GM12873 (cell line): ENCODE data around the gene ARHGAP6.

ENCODE experiments used
- TF ChIP-seq, protein P1 (sequence below): IDR thresholded peaks from 2 replicates; pipeline ENCODE4 v1.5.1; 2012; ENCODE audit warnings: low read depth, mild to moderate bottlenecking, moderate library complexity, low read length, control low read depth; ENCODE audit not compliant: insufficient read depth; ENCODE audit errors: missing control alignments

Gene ARHGAP6

DNA sequence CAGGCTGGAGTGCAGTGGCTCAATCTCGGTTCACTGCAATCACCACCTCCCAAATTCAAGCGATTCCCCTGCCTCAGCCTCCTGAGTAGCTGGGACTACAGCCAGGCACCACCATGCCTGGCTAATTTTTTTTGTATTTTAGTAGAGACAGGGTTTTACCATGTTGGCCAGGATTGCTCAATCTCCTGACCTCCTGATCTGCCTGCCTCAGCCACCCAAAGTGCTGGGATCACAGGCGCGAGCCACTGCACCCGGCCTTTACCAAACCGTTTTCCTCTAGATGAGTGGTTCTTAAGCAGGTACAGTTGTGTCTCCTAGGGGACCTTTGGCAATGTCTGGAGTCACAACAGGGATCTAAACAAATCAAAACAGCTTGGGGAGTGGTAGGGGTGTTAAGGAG is 360.9 kb downstream of the ARHGAP6 start:
- TF ChIP-seq, protein P1, sequence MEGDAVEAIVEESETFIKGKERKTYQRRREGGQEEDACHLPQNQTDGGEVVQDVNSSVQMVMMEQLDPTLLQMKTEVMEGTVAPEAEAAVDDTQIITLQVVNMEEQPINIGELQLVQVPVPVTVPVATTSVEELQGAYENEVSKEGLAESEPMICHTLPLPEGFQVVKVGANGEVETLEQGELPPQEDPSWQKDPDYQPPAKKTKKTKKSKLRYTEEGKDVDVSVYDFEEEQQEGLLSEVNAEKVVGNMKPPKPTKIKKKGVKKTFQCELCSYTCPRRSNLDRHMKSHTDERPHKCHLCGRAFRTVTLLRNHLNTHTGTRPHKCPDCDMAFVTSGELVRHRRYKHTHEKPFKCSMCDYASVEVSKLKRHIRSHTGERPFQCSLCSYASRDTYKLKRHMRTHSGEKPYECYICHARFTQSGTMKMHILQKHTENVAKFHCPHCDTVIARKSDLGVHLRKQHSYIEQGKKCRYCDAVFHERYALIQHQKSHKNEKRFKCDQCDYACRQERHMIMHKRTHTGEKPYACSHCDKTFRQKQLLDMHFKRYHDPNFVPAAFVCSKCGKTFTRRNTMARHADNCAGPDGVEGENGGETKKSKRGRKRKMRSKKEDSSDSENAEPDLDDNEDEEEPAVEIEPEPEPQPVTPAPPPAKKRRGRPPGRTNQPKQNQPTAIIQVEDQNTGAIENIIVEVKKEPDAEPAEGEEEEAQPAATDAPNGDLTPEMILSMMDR, result no peak

DNA sequence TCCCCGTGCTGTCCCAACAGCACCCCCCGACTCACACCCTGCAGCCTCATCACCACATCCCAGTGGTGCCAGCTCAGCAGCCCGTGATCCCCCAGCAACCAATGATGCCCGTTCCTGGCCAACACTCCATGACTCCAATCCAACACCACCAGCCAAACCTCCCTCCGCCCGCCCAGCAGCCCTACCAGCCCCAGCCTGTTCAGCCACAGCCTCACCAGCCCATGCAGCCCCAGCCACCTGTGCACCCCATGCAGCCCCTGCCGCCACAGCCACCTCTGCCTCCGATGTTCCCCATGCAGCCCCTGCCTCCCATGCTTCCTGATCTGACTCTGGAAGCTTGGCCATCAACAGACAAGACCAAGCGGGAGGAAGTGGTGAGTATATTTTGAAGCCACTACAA is 367.1 kb downstream of the ARHGAP6 start:
- TF ChIP-seq, protein P1, result no peak

DNA sequence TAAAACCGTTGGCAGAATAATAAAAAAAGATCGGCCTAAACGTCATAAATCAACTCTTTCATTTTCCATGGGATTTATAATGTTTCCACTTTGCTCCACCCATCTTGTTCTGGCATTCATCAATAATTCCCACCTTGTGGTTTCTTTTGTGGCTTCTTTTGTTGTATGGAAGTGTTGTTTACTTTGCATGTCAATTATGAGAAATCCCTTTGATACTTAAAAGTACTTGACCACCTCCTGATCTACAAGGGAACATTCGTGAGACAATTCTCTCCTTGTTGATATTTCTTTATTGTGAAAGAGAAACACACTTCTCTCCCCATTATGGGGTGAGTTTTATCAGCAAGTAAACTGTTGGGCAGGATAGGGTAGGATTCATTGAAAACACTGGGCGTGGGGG is 369.7 kb downstream of the ARHGAP6 start:
- TF ChIP-seq, protein P1, result no peak

DNA sequence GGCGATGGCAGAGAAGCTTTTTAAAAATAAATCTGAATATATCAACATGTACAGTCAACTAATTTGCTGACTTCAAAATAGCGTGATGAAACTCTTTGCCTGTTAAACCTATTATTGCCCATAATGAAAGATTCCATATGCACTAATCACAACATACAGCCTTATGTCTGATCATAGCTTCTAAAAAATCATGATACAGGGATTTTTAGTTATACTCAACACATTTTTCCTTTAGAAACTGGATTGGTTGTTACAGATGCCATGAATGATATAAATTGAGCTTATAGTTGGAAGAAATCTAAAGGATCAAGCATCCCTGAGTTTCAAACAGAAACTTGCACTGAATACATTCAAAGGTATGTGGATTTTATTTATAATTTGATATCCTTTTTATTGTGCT is 372.6 kb downstream of the ARHGAP6 start, which contains the start of gene AMELX:
Gene AMELX, plus strand, starts transcription at position 301 of the 400 bp plus-strand sequence. CDS start 1,376 bp downstream, outside the sequence.
- TF ChIP-seq, protein P1, result no peak

DNA sequence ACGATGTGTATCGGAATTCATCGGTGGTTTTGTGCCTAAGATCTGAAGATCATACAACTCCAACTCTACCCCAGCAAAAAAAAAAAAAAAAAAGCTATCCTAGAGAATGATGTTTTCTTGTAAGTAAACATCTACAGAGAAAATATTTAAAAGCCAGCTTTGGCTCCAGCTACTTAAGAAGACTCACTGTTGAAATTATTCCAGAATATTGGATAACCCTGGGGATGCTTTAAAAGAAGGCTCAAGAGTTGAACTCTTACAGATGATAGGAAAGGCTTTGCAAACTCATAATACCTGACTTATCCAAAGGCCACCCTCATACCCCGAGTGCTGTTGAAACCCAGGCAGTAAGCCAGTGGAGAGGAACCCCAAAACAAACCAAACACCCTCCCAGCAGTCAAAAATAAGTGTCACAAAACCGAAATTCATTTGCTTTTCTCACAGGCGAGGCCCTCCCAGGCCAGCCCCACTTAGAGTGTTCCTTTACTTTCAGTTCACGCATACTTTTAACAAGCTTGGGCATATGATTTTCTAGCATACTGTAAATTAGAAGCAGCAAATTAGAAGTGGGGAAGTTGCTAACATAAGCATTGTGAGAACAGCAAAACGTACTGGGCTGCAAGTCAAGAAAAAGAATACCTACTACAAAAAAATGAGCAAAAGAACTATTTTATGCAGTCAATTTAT is 375.2 kb downstream of the ARHGAP6 start:
- TF ChIP-seq, protein P1, result no peak

DNA sequence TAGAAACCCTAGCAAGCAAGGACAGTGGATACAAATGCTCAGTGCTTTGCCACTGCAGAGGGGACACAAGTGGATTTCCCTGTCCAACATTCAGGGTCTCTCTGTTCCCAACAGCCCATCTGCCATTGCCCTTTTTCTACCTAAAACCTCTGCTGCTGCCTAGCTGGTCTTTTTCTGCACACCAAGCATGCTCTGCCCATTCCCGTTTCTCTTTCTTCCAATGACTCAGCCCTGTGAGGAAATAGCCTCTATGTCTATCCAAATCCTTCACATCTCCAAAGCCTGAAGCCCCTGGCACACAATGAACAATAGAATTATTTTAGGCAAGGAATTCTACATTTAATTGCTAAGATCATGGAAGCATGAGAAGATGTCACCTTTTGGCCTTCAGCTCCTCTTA is 378.2 kb downstream of the ARHGAP6 start:
- TF ChIP-seq, protein P1, result no peak

DNA sequence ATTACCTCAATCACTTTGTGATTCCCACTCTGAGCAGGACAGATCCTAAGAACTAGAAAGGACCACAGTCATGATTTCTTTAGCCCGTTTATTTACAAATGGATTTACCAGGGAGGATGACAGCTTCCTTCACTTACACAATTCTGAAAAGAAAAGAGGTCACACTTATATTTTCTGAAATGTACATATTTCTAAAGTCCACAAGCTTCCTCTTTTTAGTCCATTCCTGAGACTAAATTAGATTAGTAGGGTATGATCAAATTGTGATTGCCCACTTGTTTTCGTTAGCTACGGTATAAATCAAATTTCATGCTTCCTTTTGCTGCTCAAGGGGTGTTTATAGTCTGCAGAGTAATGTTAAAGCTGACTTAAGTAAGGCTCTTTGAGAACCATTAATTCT is 380.1 kb downstream of the ARHGAP6 start:
- TF ChIP-seq, protein P1, result no peak

DNA sequence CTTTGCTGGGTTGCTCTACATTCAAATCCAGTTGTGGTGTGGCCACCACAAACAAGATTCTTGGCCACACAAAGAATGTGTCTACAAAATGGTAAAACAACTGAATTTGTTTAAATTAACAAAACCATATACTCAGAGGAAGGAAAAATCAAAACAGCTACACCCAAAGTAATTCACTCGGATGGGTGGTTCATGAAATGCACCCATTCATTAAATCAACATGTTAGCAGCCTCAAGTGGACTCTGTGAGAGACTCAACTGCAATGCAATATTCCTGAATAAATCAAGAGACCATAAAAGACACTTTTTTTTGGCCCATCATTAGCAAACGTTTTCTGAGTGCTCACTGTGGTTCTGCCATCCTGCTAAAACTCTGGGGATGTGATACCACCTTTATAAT is 383.7 kb downstream of the ARHGAP6 start:
- TF ChIP-seq, protein P1, result no peak
